IPS-20b (cell line): ENCODE data around the gene GALNT9.
"Not testable (repeated sequence)": the region's sequence is repeated elsewhere in the genome, so short reads cannot be mapped to it uniquely, and the experiment has no call there.

Source experiments
- H3K27ac ChIP-seq: one replicate; pipeline ENCODE4 v1.5.1; 2013; ENCODE audit warnings: low read length
- H3K27me3 ChIP-seq: 2 replicates; pipeline ENCODE4 v1.6.1; 2013; ENCODE audit warnings: mild to moderate bottlenecking, low read length, inconsistent platforms; ENCODE audit not compliant: insufficient read depth
- H3K36me3 ChIP-seq: 2 replicates; pipeline ENCODE4 v1.6.1; 2013; ENCODE audit warnings: low read depth, mild to moderate bottlenecking, inconsistent platforms, low read length, moderate library complexity; ENCODE audit not compliant: insufficient read depth
- H3K4me1 ChIP-seq: 2 replicates; pipeline ENCODE4 v1.6.1; 2013; ENCODE audit warnings: mild to moderate bottlenecking, control low read depth, inconsistent platforms, low read length, moderate library complexity; ENCODE audit not compliant: insufficient read depth
- H3K4me3 ChIP-seq: 2 replicates; pipeline ENCODE4 v1.5.1; 2013; ENCODE audit warnings: mild to moderate bottlenecking, low read length, inconsistent platforms
- H3K9ac ChIP-seq: 2 replicates; pipeline ENCODE4 v1.6.1; 2013; ENCODE audit warnings: low read depth, mild to moderate bottlenecking, inconsistent platforms, low read length, moderate library complexity
- H3K9me3 ChIP-seq: 2 replicates; pipeline ENCODE4 v1.6.1; 2013; ENCODE audit warnings: mild to moderate bottlenecking, low read depth, low read length, inconsistent platforms; ENCODE audit not compliant: insufficient read depth

Gene GALNT9

DNA sequence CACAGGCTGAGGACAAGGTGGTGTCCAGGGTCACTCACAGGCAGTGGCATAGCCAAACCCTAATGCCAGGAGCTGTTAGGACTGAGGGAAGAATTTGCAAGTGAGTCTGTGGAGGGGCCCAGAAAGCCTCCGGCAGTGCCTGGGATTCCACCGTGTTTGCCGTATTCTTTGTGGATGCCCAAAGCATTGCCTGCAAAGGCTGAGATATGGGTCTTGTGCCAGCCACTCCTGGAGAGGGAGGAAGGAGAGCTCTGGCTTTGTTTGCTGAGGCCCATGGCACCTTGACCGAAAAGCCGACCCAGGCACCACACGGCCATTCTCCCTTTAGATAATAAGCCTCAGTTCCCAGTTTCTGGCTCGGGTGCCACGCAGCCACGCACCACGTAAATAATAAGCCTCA, 35.8 kb upstream of the GALNT9 start:
- Histone ChIP-seq H3K4me3 (no peak overlapping the region), H3K36me3 (no peaks in the 10 kb centered on the region), H3K27me3 (peaks cover 35% of the 10 kb centered on the region), H3K9me3 (no peaks in the 10 kb centered on the region), H3K4me1 (no peaks in the 10 kb centered on the region), H3K27ac (no peak overlapping the region), H3K9ac (no peak overlapping the region)

DNA sequence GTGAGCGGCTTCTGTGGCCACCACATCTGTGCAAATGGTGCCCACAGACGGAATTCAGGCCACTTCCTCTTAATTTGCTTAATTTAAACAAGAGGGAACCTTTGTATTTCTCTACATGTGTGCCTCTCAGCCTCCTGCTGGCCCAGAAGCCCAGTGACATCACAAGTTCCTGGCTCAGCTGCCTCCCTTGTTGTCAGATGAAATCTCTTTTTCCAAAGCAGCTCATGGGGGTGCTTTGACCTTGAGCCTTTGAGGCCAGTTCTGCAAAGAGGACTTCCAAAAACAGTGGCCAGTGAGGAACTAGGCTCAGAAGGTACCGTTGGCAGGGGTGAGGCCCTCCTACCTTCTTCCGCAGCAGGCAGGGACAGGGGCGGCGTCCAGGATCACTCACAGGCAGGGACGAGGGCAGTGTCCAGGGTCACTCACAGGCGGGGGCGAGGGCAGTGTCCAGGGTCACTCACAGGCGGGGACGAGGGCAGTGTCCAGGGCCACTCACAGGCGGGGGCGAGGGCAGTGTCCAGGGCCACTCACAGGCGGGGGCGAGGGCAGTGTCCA, 35.0 kb upstream of the GALNT9 start:
- H3K9me3 ChIP-seq = no peaks in the 10 kb centered on the region
- H3K4me3 ChIP-seq = no peak overlapping the region
- H3K9ac ChIP-seq = no peak overlapping the region
- no peaks in the 10 kb centered on the region for H3K36me3 ChIP-seq
- no peak overlapping the region for H3K27ac ChIP-seq
- H3K27me3 ChIP-seq = peaks cover 35% of the 10 kb centered on the region
- H3K4me1 ChIP-seq = no peaks in the 10 kb centered on the region

DNA sequence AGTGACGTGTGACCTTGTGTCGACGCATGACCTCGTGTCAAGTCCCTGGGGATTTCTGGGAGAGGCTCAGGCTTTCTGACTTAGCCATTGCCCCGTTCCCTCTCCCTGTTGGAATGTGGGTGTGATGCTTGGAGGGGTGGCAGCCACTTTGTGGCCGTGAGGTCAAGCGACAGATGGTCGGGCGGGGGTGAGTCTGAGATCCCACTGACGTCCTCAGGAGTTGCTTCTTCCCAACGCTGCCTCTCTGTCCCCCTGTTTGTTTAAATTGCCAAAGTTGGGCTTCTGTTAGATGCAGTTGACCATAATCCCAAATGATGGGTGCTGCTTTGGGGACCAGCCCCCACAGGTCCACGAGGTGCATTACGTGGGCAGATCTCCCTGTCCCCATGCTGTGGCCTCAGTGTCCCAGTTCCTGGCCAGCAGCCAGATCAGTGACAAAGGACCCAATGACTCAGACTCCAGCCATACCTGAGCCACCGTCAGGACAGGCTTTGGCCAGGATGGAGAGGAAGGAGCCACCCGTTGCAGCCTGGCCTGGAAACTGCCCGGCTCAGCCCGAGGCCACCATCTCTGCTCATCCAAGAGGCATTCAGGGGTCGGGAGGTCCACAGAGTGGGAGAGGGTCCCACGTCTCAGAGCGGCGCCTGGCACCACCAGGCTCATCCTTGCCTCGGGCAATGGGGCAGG, 34.4 kb upstream of the GALNT9 start:
- Histone ChIP-seq H3K4me3 (no peak overlapping the region), H3K36me3 (no peaks in the 10 kb centered on the region), H3K9ac (no peak overlapping the region), H3K27ac (no peak overlapping the region), H3K27me3 (peaks cover 30% of the 10 kb centered on the region), H3K9me3 (no peaks in the 10 kb centered on the region), H3K4me1 (no peaks in the 10 kb centered on the region)

DNA sequence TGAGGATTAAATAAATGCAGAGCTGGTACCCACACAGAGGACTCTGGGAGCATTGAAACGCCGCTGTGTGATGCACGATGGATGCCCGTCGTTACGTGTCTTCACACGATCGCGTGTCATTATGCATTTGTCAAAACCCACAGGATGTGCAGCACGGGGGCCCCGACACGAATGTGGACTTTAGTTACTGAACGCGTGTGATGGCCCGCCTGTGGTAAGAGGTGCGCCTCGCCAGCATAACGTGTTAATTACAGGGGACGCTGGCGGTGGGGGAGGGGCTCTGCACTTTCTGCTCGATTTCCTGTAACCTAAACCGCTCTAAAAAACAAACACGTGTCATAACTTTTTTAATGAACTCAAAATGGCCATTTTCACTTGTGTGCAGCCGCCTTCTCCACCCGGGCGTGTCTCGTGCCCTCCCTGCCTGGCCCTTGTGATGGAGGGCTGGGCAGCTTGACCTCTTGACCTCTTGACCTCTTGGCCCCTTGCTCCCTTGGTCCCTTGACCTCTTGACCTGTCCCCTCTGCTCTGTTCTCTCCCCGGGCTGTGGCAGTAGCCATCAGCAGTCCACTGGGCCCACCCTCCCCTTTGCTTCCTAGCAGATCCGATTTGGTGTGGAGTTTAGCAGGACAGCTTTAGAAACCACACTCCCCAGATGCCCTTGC, 33.7 kb upstream of the GALNT9 start:
- H3K9me3 ChIP-seq = no peaks in the 10 kb centered on the region
- no peak overlapping the region for H3K4me3 ChIP-seq
- H3K4me1 ChIP-seq = no peaks in the 10 kb centered on the region
- no peak overlapping the region for H3K9ac ChIP-seq
- no peak overlapping the region for H3K27ac ChIP-seq
- H3K36me3 ChIP-seq = no peaks in the 10 kb centered on the region
- peaks cover 24% of the 10 kb centered on the region for H3K27me3 ChIP-seq

DNA sequence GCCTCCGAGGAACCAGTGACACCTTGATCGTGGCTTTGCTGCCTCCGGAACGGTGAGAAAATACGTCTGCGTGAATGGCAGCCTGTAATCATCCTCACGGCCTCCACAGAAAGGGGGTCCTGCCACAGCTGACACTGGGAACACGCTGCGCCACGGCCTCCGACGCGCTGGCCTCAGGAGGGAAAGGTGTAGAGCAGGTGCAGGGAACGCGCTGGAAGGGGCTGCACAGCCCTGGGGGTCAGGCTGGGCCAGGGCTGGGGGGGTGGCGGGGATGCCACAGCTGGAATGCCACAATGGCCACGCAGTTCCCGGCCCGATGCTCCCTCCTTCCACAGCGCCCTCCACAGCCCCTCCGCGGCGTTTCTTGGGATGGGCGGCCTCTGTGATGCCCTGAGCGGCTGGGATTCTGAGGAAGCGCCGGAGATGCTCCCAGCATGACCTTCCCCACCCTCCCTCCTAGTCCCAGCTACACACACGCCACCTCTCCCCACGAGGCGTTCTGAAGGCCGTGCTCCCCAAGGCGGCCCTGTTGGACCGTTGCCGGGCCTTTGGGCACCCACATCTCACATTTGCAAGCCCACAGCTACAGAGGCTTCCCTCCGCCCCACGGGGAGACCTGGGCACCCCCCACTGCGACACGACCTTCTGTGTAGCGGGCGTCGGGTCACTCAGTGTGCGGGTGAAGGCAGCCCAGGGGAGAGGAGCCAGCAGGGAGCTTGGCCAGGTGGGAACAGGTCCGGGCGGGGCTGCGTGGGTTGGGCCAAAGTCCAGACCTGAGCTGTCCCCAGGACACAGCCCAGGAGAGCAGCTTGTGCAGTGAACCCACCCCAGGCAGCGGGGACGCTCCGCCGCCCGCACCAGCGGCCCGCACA, 31.8 kb upstream of the GALNT9 start:
- no peak overlapping the region for H3K9ac ChIP-seq
- peaks cover 25% of the 10 kb centered on the region for H3K27me3 ChIP-seq
- no peak overlapping the region for H3K4me3 ChIP-seq
- no peaks in the 10 kb centered on the region for H3K9me3 ChIP-seq
- no peaks in the 10 kb centered on the region for H3K4me1 ChIP-seq
- H3K27ac ChIP-seq = no peak overlapping the region
- H3K36me3 ChIP-seq = no peaks in the 10 kb centered on the region

DNA sequence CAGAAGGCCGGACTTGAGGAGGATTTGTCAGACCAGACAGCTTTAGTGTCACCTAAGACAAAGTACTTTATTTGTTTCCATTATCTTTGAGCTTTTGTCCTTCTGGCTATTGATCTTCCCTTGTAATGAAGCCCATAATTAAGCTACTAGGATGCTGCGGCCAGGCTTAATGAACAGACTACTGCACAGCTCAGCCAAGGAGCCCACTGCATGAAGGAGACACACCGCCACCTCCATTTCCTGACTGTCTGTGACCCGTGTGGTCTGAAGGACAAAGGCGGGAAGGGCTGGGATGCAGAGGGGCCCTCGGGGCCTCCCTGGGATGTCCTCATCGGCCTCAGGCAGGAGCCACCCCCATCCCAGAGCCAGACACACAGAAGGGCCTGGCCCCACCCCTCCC, 31.0 kb upstream of the GALNT9 start:
- no peaks in the 10 kb centered on the region for H3K4me1 ChIP-seq

DNA sequence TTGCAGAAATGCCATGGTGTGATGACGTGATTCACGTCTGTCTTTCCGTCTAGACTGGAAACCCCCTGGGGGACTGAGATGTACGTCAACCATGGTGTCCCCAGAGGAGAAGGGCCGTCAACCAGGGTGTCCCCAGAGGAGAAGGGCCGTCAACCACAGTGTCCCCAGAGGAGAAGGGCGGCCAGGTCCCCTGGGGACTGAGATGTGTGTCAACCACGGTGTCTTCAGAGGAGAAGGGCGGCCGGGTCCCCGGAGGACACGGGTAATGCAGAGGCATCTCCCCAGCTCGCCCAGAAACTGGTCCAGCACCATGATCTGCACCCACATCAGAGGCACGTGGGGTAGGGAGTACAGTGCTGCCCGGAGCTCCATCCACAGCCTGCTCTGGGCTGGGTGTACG, 30.6 kb upstream of the GALNT9 start:
- H3K27ac ChIP-seq = no peak overlapping the region
- H3K4me3 ChIP-seq = no peak overlapping the region
- H3K36me3 ChIP-seq = no peaks in the 10 kb centered on the region
- H3K9me3 ChIP-seq = no peaks in the 10 kb centered on the region
- no peaks in the 10 kb centered on the region for H3K4me1 ChIP-seq
- H3K9ac ChIP-seq = no peak overlapping the region
- peaks cover 36% of the 10 kb centered on the region for H3K27me3 ChIP-seq

More for the DNA sequence above, 31.0 kb upstream of the GALNT9 start:
- H3K36me3 ChIP-seq = no peaks in the 10 kb centered on the region
- H3K9ac ChIP-seq = no peak overlapping the region
- peaks cover 32% of the 10 kb centered on the region for H3K27me3 ChIP-seq
- H3K9me3 ChIP-seq = no peaks in the 10 kb centered on the region
- H3K4me3 ChIP-seq = no peak overlapping the region
- no peak overlapping the region for H3K27ac ChIP-seq

DNA sequence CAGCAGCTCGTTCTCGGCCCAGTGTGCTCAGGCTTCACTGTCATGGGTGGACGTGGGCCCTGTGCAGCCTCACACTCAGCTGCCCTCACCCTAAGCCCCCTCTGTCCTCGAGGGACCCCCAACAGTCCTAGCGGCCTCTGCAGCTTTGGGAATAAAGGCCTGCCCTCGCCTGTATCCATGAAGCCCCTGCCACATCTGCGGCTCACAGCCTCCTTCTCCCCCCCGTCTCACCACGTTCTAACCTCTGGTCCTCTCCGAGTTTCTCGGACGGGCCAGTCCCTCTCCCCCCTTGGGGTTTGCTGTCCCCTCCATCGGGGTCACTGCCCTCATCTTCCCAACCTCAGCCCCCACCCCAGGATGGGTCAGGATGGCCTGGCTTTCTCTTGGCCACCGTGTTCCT, 30.2 kb upstream of the GALNT9 start:
- Histone ChIP-seq H3K9ac (no peak overlapping the region), H3K36me3 (no peaks in the 10 kb centered on the region), H3K9me3 (no peaks in the 10 kb centered on the region), H3K27me3 (peaks cover 40% of the 10 kb centered on the region), H3K4me1 (no peaks in the 10 kb centered on the region), H3K4me3 (no peak overlapping the region), H3K27ac (no peak overlapping the region)

DNA sequence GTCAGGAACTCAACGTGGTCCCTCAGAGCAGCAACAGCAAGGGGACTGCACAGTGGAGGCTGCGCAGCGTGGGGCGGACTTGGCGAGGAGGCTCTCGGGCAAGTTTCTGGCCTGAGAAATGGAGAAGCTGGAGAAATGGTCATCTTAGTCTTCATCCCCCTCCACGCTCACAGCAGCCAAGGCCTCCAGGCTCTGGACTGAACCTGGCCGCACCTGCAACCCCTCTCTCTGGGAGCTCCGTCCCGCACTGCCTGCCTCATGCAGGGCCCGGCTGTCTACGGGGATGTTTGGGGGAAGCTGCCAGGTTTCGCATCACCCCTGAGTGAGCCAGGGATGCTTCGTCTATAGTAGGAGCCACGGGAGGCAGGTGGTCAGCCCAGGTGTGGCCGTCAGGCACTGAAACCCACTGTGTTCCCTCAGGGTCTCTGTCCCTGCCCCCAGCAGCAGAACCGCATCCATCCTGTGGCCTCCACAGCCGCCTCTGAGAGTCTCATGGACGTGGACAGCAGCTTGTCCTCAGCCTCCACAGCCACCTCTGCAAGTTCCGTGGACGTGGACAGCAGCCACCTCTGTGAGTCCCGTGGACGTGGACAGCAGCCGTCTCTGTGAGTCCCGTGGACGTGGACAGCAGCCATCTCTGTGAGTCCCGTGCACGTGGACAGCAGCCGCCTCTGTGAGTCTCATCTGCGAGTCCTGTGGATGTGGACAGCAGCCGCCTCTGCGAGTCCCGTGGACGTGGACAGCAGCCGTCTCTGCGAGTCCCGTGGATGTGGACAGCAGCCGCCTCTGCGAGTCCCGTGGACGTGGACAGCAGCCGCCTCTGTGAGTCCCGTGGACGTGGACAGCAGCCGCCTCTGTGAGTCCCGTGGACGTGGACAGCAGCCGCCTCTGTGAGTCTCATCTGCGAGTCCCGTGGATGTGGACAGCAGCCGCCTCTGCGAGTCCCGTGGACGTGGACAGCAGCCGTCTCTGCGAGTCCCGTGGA, 29.1 kb upstream of the GALNT9 start:
- not testable (repeated sequence) for H3K27ac ChIP-seq, H3K4me1 ChIP-seq, H3K4me3 ChIP-seq, H3K36me3 ChIP-seq, H3K9ac ChIP-seq, H3K9me3 ChIP-seq
- peaks cover 49% of the 10 kb centered on the region for H3K27me3 ChIP-seq

DNA sequence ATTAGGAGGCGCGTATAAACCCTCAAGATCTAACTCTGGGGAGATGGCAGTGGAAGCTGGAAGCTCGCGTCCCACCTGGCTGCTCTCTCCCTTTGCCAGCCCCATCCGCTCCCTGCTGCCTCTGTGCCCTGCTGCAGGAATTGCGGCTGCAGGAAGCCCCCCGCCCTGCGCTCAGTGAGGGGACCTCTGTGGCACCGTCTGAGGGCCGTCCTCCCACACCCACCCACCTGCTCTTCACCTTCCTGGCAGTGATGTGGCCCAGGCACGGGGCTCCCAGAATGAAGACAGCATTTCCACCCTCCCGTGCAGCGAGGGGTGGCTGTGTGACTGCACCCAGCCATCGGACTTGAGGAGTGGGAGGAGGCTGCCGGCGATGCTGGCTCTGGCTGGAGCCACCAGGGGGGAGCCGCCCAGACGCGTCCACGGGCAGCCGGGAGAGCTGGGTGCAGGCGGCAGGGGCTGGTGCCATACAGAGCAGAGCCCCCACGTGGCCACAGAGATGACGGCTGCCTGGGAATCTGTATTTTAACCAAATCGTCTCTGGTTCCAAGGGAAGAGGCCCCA, 28.3 kb upstream of the GALNT9 start:
- peaks cover 49% of the 10 kb centered on the region for H3K27me3 ChIP-seq
- H3K27ac ChIP-seq = no peak overlapping the region
- no peak overlapping the region for H3K9ac ChIP-seq
- H3K4me3 ChIP-seq = no peak overlapping the region
- H3K36me3 ChIP-seq = no peaks in the 10 kb centered on the region
- H3K9me3 ChIP-seq = no peaks in the 10 kb centered on the region
- H3K4me1 ChIP-seq = no peaks in the 10 kb centered on the region
